H9 (cell line): ENCODE results near the gene PKP1. TPM values are rescaled to one million over a fixed set of nuclear protein-coding genes. Genes with fewer than 3 reads are reported as not detected.

ENCODE experiments used
- DNase-seq: peaks from one replicate; pipeline ENCODE4 v3.0.0-alpha.2; 2017
- H2AFZ ChIP-seq: one replicate; pipeline ENCODE4 v1.6.1; 2013; ENCODE audit warnings: mild to moderate bottlenecking, low read length, control low read depth, moderate library complexity
- H2AK5ac ChIP-seq: 2 replicates; pipeline ENCODE4 v1.6.1; 2013; ENCODE audit warnings: low read length, control low read depth, mixed read lengths; ENCODE audit not compliant: insufficient read length
- H2BK120ac ChIP-seq: one replicate; pipeline ENCODE4 v1.6.1; 2013; ENCODE audit warnings: low read depth, mild to moderate bottlenecking, low read length, control low read depth, inconsistent platforms; ENCODE audit not compliant: poor library complexity, severe bottlenecking
- H2BK12ac ChIP-seq: 2 replicates; pipeline ENCODE4 v1.6.1; 2013; ENCODE audit warnings: low read length, control low read depth, mixed read lengths, low read depth; ENCODE audit not compliant: insufficient read length
- H2BK15ac ChIP-seq: 2 replicates; pipeline ENCODE4 v1.6.1; 2013; ENCODE audit warnings: low read depth, low read length, control low read depth
- H2BK20ac ChIP-seq: one replicate; pipeline ENCODE4 v1.6.1; 2013; ENCODE audit warnings: low read depth, mild to moderate bottlenecking, low read length, control low read depth, inconsistent platforms; ENCODE audit not compliant: poor library complexity, severe bottlenecking
- H2BK5ac ChIP-seq: 2 replicates; pipeline ENCODE4 v1.6.1; 2013; ENCODE audit warnings: low read length, control low read depth, mixed read lengths; ENCODE audit not compliant: insufficient read length
- H3K14ac ChIP-seq: 2 replicates; pipeline ENCODE4 v1.6.1; 2013; ENCODE audit warnings: low read length, control low read depth; ENCODE audit not compliant: insufficient read depth
- H3K18ac ChIP-seq: 2 replicates; pipeline ENCODE4 v1.6.1; 2013; ENCODE audit warnings: low read depth, mild to moderate bottlenecking, mixed read lengths, low read length, control low read depth; ENCODE audit not compliant: insufficient read length
- H3K23ac ChIP-seq: 2 replicates; pipeline ENCODE4 v1.6.1; 2013; ENCODE audit warnings: low read length, control low read depth, mixed read lengths, low read depth; ENCODE audit not compliant: insufficient read length
- H3K23me2 ChIP-seq: 2 replicates; pipeline ENCODE4 v1.6.1; 2013; ENCODE audit warnings: low read depth, mild to moderate bottlenecking, mixed read lengths, low read length, control low read depth; ENCODE audit not compliant: insufficient read length, poor library complexity, severe bottlenecking
- H3K27ac ChIP-seq: 2 replicates; pipeline ENCODE4 v1.5.1; 2013; ENCODE audit warnings: low read length, control low read depth, mixed read lengths, low read depth; ENCODE audit not compliant: insufficient read length
- H3K27me3 ChIP-seq: 2 replicates; pipeline ENCODE4 v1.6.1; 2013; ENCODE audit warnings: low read length, control low read depth, inconsistent platforms; ENCODE audit not compliant: insufficient read depth
- H3K4ac ChIP-seq: 2 replicates; pipeline ENCODE4 v1.6.1; 2013; ENCODE audit warnings: low read depth, mild to moderate bottlenecking, control low read depth, inconsistent platforms, low read length, moderate library complexity
- H3K4me1 ChIP-seq: 2 replicates; pipeline ENCODE4 v1.6.1; 2013; ENCODE audit warnings: low read length, control low read depth, inconsistent platforms; ENCODE audit not compliant: insufficient read depth
- H3K4me2 ChIP-seq: 2 replicates; pipeline ENCODE4 v1.6.1; 2013; ENCODE audit warnings: low read length, control low read depth, mixed read lengths; ENCODE audit not compliant: insufficient read length, insufficient read depth
- H3K56ac ChIP-seq: 2 replicates; pipeline ENCODE4 v1.6.1; 2013; ENCODE audit warnings: low read depth, mild to moderate bottlenecking, mixed read lengths, low read length, control low read depth; ENCODE audit not compliant: insufficient read length
- H3K79me1 ChIP-seq: 2 replicates; pipeline ENCODE4 v1.6.1; 2013; ENCODE audit warnings: low read depth, mild to moderate bottlenecking, moderate library complexity, low read length, control low read depth, inconsistent platforms; ENCODE audit not compliant: insufficient read depth, poor library complexity, severe bottlenecking
- H3K79me2 ChIP-seq: 2 replicates; pipeline ENCODE4 v1.6.1; 2013; ENCODE audit warnings: low read length, control low read depth, inconsistent platforms; ENCODE audit not compliant: insufficient read depth
- H3K9ac ChIP-seq: 2 replicates; pipeline ENCODE4 v1.6.1; 2013; ENCODE audit warnings: low read length, control low read depth, mixed read lengths; ENCODE audit not compliant: insufficient read length; ENCODE audit errors: extremely low read depth
- H3K9me3 ChIP-seq: one replicate; pipeline ENCODE4 v1.6.1; 2013; ENCODE audit warnings: low read depth, low read length, inconsistent platforms; ENCODE audit not compliant: control insufficient read depth
- H3T11ph ChIP-seq: one replicate; pipeline ENCODE4 v1.6.1; 2013; ENCODE audit warnings: mild to moderate bottlenecking, low read length, control low read depth, inconsistent platforms
- H4K20me1 ChIP-seq: one replicate; pipeline ENCODE4 v1.6.1; 2013; ENCODE audit not compliant: control insufficient read depth, insufficient read length, insufficient read depth
- H4K5ac ChIP-seq: 2 replicates; pipeline ENCODE4 v1.6.1; 2013; ENCODE audit warnings: low read depth, mild to moderate bottlenecking, mixed read lengths, low read length, control low read depth; ENCODE audit not compliant: insufficient read length
- H4K8ac ChIP-seq: replicated peaks from 2 replicates; pipeline ENCODE4 v1.6.1; 2013; ENCODE audit warnings: low read length, control low read depth, mixed read lengths, low read depth; ENCODE audit not compliant: insufficient read length
- H4K91ac ChIP-seq: 2 replicates; pipeline ENCODE4 v1.6.1; 2013; ENCODE audit warnings: low read depth, mild to moderate bottlenecking, moderate library complexity, mixed read lengths, low read length, control low read depth; ENCODE audit not compliant: insufficient read length
- H3K27ac Mint-ChIP-seq, 3 experiments: 2 replicates in 2 of 3; 3 replicates in 1 of 3; pipeline ENCODE4 v1.8.0; 2020 to 2021; ENCODE audit warnings: mixed read lengths in 3 of 3, mild to moderate bottlenecking in 1 of 3, moderate library complexity in 1 of 3
- H3K27me3 Mint-ChIP-seq: 2 replicates; pipeline ENCODE4 v1.8.0; 2021; ENCODE audit warnings: low read depth, mild to moderate bottlenecking, moderate library complexity, mixed read lengths
- H3K36me3 Mint-ChIP-seq, 3 experiments: 2 replicates in 2 of 3; 3 replicates in 1 of 3; pipeline ENCODE4 v1.8.0; 2020 to 2021; ENCODE audit warnings: low read depth in 3 of 3, mixed read lengths in 3 of 3; ENCODE audit not compliant: insufficient read depth in 1 of 3
- H3K4me1 Mint-ChIP-seq, 2 experiments: 2 replicates each; pipeline ENCODE4 v1.8.0; 2020; ENCODE audit warnings: mixed read lengths in 2 of 2
- H3K4me3 Mint-ChIP-seq, 2 experiments: 2 replicates in 1 of 2; 3 replicates in 1 of 2; pipeline ENCODE4 v1.8.0; 2020 to 2021; ENCODE audit warnings: mild to moderate bottlenecking in 2 of 2, mixed read lengths in 2 of 2, moderate library complexity in 1 of 2
- H3K9me3 Mint-ChIP-seq, 2 experiments: 2 replicates in 1 of 2; 3 replicates in 1 of 2; pipeline ENCODE4 v1.8.0; 2020; ENCODE audit warnings: mild to moderate bottlenecking in 2 of 2, mixed read lengths in 2 of 2, moderate library complexity in 1 of 2
- CTCF ChIP-seq: fragments of 200-600 bp; sonication (generic); conservative IDR thresholded peaks from 3 replicates; pipeline ENCODE4 v1.8.0; 2021; ENCODE audit warnings: antibody characterized with exemption, mild to moderate bottlenecking
- WGBS: extraction: QIAGEN DNeasy Blood & Tissue Kit; methylation state at CpG from one replicate; pipeline ENCODE4 v1.1.7; 2013; ENCODE audit warnings: missing lambda C conversion rate, low lambda C conversion rate, mixed read lengths; ENCODE audit not compliant: insufficient read length; ENCODE audit errors: extremely low coverage; 5-methylcytosine and 5-hydroxymethylcytosine counted together
- total RNA-seq: library from RNA; stranded (reverse); gene quantifications from 2 replicates; pipeline ENCODE4 v1.2.1, GENCODE V29; 2021

PKP1 gene
- total RNA-seq, 1 experiment from 2014 or later: 0.09 TPM

GRCh38 chr1:201357211-201357610 lies 73.9 kb downstream of the PKP1 start:
- no peak overlapping the region for H3K14ac ChIP-seq
- Mint-ChIP-seq H3K36me3 (no peaks in the 10 kb centered on the region), H3K27me3 (no peaks in the 10 kb centered on the region; the same call in none of the 2 replicates), H3K4me1 (peaks cover 12 to 24% of the 10 kb centered on the region in 2 experiments), H3K9me3 (no peaks in the 10 kb centered on the region), H3K27ac (no peak overlapping the region), H3K4me3 (no peak overlapping the region; a peak in 1 of 5 replicates)
- H4K8ac ChIP-seq: no peak overlapping the region
- no peak overlapping the region for H2BK120ac ChIP-seq
- no peaks in the 10 kb centered on the region for H3K4me1 ChIP-seq
- no peak overlapping the region for H2AK5ac ChIP-seq
- H2AFZ ChIP-seq: no peak overlapping the region
- no peak overlapping the region for H3T11ph ChIP-seq
- no peak for TF ChIP-seq CTCF
- no peak overlapping the region for H3K18ac ChIP-seq
- H3K27ac ChIP-seq: no peak overlapping the region
- no CpG with 5 or more reads among the region's 8 CpGs for WGBS
- H4K5ac ChIP-seq: no peak overlapping the region
- no peaks in the 10 kb centered on the region for H3K23me2 ChIP-seq
- H2BK5ac ChIP-seq: no peak overlapping the region
- no peaks in the 10 kb centered on the region for H3K27me3 ChIP-seq
- no peak overlapping the region for H3K4ac ChIP-seq
- H2BK20ac ChIP-seq: no peak overlapping the region
- H3K79me2 ChIP-seq: no peaks in the 10 kb centered on the region
- no peak overlapping the region for H4K91ac ChIP-seq
- no peak overlapping the region for H3K4me2 ChIP-seq
- H2BK15ac ChIP-seq: no peak overlapping the region
- no peak overlapping the region for H3K23ac ChIP-seq
- no peaks in the 10 kb centered on the region for H4K20me1 ChIP-seq
- H3K9me3 ChIP-seq: no peaks in the 10 kb centered on the region
- no peak overlapping the region for H2BK12ac ChIP-seq
- no peak overlapping the region for H3K9ac ChIP-seq
- no peak for DNase-seq
- no peak overlapping the region for H3K56ac ChIP-seq
- no peaks in the 10 kb centered on the region for H3K79me1 ChIP-seq
